A549 (cell line): Measurements from ENCODE around the gene LMBR1L.

Source experiments
- CEBPB ChIP-seq, 2 experiments: fragments of >200 bp in 1 of 2; sonication (Bioruptor Twin) in 1 of 2; formaldehyde crosslinking in 1 of 2; IDR thresholded peaks; 2 replicates each; pipeline ENCODE4 v1.6.1; 2012 to 2016
- CHD2 ChIP-seq: fragments of 150-350 bp; IDR thresholded peaks from 2 replicates; pipeline ENCODE4 v1.6.1; 2014; ENCODE audit warnings: low read length; ENCODE audit not compliant: partially characterized antibody
- EP300 ChIP-seq, 2 experiments: fragments of >200 bp; sonication (Bioruptor Twin); formaldehyde crosslinking; IDR thresholded peaks; 2 replicates in 1 of 2; 3 replicates in 1 of 2; pipeline ENCODE4 v1.6.1; 2016 to 2017
- FOSL2 ChIP-seq, 2 experiments: fragments of 450-650 bp in 1 of 2; fragments of >200 bp in 1 of 2; sonication (Bioruptor Twin) in 1 of 2; formaldehyde crosslinking; IDR thresholded peaks; 2 replicates each; pipeline versions ENCODE4 v1.5.0 to v1.6.1; 2016 to 2020; ENCODE audit warnings: mild to moderate bottlenecking in 1 of 2, moderate library complexity in 1 of 2
- MYC ChIP-seq: IDR thresholded peaks from 2 replicates; pipeline ENCODE4 v1.6.1; 2012; ENCODE audit warnings: mild to moderate bottlenecking, inconsistent platforms, low read length, improper control_type of control experiment, borderline replicate concordance
- POLR2A ChIP-seq: IDR thresholded peaks from 2 replicates; pipeline ENCODE4 v1.6.1; 2012; ENCODE audit warnings: mild to moderate bottlenecking, low read length
- SREBF2 ChIP-seq: fragments of 450-650 bp; IDR thresholded peaks from 2 replicates; pipeline ENCODE4 v1.6.1; 2014; ENCODE audit warnings: mild to moderate bottlenecking, moderate library complexity
- TF ChIP-seq, protein P1 (sequence below): fragments of >200 bp; sonication (Bioruptor Twin); formaldehyde crosslinking; IDR thresholded peaks from 3 replicates; pipeline ENCODE4 v1.5.1; 2016
- TF ChIP-seq, protein P2 (sequence below): IDR thresholded peaks from 2 replicates; pipeline ENCODE4 v1.6.1; 2012
- TF ChIP-seq, protein P3 (sequence below): fragments of 450-650 bp; IDR thresholded peaks from 2 replicates; pipeline ENCODE4 v1.6.1; 2014; ENCODE audit warnings: antibody characterized with exemption

DNA sequence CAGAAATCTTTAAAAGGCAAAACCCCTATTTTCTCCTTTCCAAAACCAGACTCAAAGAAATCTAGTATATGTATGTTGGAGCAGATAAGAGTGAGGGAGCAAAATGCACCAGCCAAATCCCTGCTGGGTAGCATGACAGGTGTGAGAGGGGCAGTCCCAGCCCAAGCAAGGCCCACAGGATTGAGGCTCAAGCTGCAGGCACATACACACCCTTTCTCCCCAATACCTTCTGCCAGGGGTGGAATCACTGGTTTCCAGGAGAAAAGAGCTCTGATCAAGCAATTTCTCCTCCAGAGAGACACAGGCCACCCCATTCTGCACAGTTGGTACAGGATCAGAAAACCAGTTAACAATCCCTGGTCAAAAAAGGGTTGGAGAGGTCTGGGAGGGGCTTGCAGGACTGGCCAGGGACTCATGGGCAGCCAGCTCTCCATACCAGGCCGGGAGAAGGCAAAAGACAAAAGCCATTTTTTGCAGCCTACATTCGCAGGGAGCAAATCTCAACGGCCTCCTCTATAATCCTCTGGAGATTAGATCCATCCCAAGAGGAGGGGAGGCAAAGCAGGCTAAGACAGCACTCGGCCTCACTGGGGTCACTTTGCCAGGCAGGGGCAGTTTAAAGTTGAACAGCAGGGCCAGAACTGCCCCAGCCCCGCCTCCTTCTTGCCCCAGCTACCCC, 52.1 kb downstream of the LMBR1L start:
- TF ChIP-seq, protein P1, sequence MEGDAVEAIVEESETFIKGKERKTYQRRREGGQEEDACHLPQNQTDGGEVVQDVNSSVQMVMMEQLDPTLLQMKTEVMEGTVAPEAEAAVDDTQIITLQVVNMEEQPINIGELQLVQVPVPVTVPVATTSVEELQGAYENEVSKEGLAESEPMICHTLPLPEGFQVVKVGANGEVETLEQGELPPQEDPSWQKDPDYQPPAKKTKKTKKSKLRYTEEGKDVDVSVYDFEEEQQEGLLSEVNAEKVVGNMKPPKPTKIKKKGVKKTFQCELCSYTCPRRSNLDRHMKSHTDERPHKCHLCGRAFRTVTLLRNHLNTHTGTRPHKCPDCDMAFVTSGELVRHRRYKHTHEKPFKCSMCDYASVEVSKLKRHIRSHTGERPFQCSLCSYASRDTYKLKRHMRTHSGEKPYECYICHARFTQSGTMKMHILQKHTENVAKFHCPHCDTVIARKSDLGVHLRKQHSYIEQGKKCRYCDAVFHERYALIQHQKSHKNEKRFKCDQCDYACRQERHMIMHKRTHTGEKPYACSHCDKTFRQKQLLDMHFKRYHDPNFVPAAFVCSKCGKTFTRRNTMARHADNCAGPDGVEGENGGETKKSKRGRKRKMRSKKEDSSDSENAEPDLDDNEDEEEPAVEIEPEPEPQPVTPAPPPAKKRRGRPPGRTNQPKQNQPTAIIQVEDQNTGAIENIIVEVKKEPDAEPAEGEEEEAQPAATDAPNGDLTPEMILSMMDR: no peak
- TF ChIP-seq EP300 (IDR thresholded peaks at IDR 0.05) (no peak), SREBF2 (no peak), MYC (no peak), CHD2 (no peak), CEBPB (IDR thresholded peaks at IDR 0.05) (no peak), FOSL2 (IDR thresholded peaks at IDR 0.05) (no peak), FOSL2 (CRISPR knock-in tag; IDR thresholded peaks at IDR 0.05) (no peak), POLR2A (no peak)
- TF ChIP-seq, protein P2, sequence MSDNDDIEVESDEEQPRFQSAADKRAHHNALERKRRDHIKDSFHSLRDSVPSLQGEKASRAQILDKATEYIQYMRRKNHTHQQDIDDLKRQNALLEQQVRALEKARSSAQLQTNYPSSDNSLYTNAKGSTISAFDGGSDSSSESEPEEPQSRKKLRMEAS: no peak
- TF ChIP-seq, protein P3, sequence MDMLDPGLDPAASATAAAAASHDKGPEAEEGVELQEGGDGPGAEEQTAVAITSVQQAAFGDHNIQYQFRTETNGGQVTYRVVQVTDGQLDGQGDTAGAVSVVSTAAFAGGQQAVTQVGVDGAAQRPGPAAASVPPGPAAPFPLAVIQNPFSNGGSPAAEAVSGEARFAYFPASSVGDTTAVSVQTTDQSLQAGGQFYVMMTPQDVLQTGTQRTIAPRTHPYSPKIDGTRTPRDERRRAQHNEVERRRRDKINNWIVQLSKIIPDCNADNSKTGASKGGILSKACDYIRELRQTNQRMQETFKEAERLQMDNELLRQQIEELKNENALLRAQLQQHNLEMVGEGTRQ: no peak
